Activated CD8-positive, alpha-beta memory T cell treated with anti-CD3 and anti-CD28 coated beads for 1 hour (primary cell): Measurements from ENCODE around the gene ALLC.
"Not testable (repeated sequence)": the region's sequence is repeated elsewhere in the genome, so short reads cannot be mapped to it uniquely, and the experiment has no call there.

Source experiments
- DNase-seq, 2 donors: peaks; one replicate each; pipeline ENCODE4 v3.0.0-alpha.2; 2020; ENCODE audit warnings: low read depth in 1 of 2; ENCODE audit errors: extremely low read depth in 1 of 2

ALLC gene

GRCh38 chr2:3657881-3658280 is at the start of gene ALLC:
TSS of gene ALLC (plus strand) at chr2:3658200. CDS start at chr2:3671158, 12,958 bp downstream.
- no peak for DNase-seq

DNA sequence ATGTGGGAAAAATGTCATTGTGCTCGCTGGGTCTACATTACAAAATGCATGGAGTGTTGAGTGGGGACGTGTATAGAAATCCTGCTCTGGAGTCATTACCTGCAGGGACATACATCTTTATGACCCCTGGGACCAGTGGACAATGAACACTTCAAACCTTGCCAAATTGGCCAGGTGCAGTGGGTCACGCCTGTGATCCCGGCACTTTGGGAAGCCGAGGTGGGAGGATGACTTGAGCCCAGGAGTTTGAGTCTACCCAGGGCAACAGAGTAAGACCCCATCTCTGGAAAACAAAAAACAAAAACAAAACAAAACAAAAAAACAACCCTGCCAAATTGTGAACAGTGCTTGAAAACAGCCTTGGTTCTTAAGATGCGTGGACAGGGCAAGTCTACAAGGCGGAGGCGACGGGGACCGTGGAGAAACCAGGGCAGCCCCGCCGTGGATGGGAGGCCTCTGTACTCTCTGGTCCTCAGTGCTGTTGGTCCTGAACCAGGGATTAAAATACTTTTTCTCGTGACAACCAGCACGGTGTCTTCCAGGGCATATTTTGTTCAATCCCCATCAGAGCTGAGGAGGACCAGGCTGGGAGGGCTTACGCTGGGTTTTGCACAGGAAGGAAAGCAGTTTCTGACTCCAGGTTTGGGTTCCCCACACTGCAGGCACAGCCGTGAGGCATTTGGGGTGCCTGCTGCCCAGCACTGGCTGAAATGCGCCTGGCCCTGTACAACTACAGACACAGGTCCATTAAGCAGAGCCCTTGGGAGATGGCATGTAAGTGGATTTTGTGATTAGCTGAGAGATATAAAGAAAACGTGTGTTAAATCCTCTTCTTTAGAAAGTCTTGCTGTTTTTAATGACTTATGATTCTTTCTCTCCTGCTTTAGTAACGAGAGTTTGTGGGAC is 49.4 kb upstream of the ALLC start:
- no peak for DNase-seq

GRCh38 chr2:3609279-3609673 is 48.7 kb upstream of the ALLC start:
- not testable (repeated sequence) for DNase-seq

DNA sequence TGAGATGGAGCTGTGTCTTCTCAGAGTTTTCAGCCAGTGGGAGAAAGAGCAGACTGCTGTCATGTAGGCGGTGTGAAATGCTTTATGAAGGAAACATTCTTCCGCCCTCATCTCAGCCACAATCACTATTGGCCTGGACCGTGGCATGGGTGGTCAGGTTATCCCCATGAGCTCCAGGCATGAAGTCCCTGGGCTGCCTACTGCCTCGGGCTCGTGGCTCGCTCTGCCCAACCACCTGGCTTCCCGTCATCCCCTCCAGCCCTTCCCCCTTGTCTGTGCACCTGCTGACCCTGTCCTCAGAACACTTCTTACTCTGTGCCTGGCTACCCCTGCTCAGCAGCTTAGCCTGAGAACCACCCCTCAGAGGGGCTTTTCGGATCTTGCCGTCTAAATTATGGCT is 47.6 kb upstream of the ALLC start:
- DNase-seq: no peak

DNA sequence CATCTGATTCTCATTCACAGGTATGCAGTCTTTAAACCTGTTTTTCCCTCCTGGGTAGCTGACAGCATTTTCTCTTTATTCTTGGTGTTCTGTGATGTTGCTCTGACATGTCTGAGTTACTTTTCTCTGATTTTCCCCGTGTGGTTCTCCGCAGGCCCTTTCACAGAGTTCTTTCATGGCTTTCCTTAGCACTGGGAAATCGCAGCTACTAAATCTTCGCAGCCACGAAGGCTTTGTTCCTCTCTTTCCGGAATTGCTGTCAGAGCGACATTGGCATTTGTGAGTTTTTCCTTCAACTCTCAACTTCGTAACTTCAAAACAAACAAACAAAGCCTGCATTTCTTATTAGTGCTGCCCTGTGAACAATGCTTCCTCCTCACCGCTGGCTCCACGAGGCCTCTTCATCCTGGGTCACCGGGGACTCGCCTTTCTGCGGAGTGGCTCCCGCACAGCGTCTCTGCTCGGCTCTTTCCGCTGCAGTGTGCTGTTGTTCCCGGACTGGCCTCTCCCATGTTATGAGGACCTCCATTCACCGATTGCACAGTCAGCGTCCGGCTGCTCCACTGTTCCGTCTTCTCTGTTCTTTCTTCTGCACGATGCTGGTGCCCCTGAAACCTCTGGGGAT is 47.0 kb upstream of the ALLC start:
- DNase-seq: no peak

DNA sequence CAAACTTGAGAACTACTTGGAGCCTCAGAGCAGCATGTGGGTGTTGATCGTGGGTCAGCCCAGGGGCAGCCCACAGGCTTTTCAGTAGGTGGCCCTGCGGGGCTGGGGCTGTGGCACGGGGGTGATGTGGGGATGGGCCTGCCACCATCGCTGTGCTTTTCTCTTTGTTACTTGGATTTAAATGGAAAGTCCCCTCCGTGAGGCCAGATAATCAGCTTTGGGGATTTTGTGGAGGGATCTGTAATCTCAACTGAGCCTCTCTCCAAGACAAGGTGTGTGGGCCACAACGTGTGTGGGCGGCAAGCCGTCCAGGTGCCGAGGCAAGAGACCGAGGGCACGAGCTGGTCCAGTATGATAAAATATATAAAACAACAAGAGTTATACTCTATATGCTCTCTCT is 46.4 kb upstream of the ALLC start:
- no peak for DNase-seq

DNA sequence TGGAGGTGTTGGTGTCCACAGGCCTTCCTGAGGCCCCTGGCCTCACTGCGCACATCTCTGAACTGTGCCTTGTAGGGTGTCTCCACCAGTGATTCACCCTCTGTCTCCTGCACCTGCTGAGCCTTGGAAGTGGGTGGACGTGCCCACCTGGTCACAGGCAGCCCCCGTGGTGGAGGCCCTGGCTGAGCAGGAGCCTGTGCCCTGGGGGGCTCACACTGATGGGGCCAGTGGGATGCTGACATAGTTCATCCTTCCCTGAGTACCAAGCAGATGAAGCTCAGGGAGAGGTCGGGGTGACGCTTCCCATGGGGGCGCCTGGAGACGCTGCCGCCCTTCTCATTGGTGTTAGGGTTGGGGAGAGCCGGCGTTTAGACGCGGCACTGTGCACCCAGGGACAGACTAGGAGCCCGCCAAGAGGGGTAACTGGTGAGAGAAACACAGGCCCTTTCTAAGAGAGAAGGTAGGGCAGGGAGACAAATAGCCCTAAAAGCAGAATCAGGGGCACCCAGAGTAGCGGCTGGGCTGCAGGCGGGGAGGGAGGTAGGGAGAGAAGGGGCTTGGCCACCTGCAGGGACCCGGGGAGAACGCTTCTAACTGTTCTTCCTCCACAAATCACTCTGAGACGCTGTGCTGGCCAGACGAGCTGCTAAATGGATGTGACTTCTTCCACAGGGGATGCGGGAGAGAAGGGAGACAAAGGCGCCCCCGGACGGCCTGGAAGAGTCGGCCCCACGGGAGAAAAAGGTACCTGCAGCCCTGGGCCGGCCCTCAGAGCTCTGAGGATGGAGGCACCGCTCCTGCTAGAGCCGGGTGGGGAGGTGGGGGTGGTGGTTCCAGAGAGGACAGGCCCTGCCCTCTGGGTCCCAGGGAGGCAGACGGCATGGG is 45.1 kb upstream of the ALLC start:
- DNase-seq: no peak

DNA sequence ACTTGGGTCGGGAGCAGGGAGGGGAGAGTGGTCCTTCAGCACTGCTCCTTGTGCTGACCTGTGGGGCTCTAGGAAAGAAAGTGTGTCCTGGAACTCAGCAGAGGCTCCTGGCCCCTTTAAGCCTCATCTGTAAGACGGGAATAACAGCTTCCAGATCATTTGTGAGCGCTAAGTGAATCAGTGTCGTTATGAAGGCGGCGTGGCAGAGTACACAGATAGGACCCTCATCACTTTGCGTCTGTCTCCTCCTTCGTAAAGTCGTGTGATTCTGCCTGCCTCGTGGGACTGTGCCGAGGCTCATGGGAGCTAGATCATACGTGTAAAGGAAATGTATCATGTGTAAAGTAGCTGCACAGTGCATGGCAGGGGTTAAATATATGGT is 44.5 kb upstream of the ALLC start:
- no peak for DNase-seq

- DNase-seq: not testable (repeated sequence)
Measured at GRCh38 chr2:3614743-3615142, 43.3 kb upstream of the ALLC start.

DNA sequence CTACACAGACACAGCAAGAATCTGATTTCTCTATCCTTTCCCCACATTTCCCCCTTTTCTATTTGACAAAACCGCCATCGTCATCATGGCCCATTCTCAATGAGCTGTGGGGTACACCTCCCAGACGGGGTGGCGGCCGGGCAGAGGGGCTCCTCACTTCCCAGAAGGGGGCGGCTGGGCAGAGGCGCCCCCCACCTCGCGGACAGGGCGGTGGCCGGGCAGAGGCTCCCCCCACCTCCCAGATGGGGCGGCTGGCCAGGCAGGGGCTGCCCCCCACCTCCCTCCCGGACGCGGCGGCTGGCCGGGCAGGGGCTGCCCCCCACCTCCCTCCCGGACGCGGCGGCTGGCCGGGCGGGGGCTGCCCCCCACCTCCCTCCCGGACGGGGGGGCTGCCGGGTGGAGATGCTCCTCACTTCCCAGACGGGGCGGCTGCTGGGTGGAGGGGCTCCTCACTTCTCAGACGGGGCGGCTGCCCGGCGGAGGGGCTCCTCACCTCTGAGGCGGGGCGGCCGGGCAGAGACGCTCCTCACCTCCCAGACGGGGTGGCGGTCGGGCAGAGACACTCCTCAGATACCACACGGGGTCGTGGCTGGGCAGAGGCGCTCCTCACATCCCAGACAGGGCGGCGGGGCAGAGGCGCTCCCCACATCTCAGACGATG is 42.3 kb upstream of the ALLC start:
- DNase-seq: not testable (repeated sequence)

GRCh38 chr2:3616435-3617197 is 41.4 kb upstream of the ALLC start:
- DNase-seq: not testable (repeated sequence)

- DNase-seq: no peak
Measured at GRCh38 chr2:3617198-3617890, 40.7 kb upstream of the ALLC start.

GRCh38 chr2:3618367-3618766 is 39.6 kb upstream of the ALLC start:
- no peak for DNase-seq

DNA sequence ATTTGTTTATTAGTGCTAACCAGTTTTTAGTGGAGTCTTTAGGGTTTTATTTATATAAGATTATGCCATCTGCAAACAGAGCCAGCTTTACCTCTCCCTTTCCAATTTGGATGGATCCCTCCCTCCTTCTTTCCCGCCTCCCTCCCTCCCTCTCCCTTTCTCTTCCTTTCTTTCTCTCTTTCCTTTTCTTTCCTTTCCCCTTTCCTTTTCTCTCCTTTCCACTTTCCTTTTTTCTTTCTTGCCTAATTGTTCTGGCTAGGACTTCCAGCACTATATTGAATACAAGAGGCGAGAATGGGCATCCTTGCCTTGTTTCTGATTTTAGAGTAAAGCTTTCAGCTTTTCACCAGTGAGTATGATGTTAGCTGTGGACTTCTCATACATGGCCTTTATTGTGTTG is 39.0 kb upstream of the ALLC start:
- no peak for DNase-seq

DNA sequence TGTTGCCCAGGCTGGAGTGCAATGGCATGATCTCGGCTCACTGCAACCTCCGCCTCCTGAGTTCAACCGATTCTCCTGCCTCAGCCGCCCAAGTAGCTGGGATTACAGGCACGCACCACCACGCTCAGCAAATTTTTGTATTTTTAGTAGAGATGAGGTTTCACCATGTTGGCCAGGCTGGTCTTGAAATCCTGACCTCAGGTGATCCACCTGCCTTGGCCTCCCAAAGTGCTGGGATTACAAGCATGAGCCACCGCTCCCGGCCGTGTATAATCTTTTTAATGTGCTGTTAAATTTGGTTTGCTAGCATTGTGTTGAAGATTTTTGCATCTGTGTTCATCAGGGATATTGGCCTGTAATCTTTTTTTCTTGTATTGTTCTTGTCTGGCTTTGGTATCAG is 38.3 kb upstream of the ALLC start:
- DNase-seq: not testable (repeated sequence)

DNA sequence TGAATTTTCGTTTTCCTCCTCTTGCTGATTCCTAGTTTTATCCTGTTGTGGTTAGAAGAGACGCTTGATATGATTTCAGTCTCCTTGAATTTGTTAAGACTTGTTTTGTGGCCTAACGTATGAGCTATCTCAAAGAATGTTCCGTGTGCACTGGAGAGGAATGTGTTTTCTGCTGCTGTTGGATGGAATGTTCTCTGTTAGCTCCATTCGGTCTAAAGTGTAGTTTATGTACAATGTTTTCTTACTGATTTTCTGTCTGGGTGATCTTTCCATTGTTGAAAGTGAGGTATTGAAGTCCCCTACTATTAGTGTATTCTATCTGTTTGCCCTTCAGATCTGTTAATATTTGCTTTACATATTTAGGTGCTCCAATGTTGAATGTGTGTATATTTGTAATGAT is 37.2 kb upstream of the ALLC start:
- no peak for DNase-seq

GRCh38 chr2:3622967-3623366 is 35.0 kb upstream of the ALLC start:
- no peak for DNase-seq

DNA sequence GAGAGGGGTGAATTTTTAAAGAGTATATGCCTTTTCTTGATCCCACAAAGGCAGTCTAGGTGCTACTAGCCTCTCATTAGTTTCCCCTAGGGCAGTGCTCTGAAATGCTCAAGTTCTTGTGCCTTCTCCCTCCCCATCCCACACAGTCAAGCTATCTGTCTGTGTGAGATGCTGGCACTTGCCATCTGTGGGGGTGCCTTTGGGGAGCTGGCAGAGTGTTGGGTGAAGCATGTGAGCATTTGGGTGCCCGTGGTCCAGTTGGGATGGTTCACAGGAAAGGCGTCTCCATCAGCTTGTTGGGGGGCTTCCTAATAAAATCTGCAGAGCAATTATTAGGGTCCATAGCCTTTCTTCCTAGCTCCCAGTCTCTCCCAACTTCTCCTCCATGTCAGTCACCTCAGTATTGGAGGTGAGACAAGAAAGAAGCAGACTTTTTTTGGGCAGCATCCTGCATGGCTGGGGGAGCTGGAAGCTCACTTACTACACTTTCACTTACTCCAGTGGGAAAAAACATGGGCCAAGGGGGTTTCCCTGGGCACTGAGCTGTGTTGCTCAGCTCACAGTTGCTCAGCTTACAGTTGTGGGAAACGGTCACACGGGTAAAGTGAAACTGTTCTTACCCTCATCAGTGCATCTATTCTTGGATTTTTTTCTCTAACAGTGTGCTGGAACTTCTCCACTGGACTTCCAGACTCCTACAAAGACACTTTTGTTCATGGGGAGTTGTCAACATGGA is 33.8 kb upstream of the ALLC start:
- no peak for DNase-seq

- DNase-seq: no peak
Measured at GRCh38 chr2:3625186-3625585, 32.8 kb upstream of the ALLC start.
